SKM-1 (cell line): ENCODE results near the gene MREG.

Source experiments
- DNase-seq: peaks from one replicate; lab custom pipeline; 2025; ENCODE audit not compliant: unreplicated experiment; lab: John Stamatoyannopoulos, UW

Gene MREG

DNA sequence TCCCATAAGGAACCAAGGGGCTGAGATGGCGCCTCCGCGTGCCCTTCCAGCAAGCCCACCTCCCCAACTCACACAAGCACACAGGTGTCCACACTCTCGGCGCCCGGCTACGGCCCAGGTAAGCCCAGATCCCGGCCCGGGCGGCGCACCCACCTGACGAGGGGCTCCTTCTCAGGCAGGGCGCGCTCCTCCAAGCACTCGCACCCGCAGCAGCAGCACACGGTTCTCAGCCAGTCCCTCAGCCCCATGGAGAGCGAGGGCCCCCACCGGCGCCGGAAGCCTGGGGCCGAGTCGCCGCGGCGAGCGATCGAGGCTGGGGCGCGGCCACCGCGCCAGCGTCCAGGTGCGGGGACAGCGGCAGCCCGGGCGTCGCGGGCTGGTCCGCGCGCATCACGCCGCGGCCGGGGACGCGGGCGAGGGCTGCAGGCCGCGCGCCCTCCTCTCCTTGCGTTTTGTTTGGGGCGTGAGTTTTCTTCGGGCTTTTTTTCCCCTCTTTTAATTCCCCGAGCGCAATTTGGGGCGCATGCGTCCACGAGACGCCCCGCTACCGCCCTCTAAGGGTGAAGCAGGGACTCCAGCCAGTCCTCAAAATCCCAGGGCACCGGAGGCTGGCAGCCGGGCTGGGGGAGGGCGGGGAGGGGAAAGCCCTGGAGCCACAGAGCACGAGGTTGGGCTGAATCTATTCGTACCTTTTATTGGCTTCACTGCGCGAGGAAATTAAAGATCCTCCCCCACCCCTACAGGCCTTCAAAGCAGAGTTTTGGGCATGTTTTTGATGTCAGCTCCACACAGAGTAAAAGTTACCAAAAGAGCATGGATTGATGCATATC, at the start of gene MREG:
TSS of gene MREG (minus strand) at position 472 of the 830 bp plus-strand sequence. CDS start at position 248, 224 bp downstream.
- DNase-seq: peak; percentile 81

DNA sequence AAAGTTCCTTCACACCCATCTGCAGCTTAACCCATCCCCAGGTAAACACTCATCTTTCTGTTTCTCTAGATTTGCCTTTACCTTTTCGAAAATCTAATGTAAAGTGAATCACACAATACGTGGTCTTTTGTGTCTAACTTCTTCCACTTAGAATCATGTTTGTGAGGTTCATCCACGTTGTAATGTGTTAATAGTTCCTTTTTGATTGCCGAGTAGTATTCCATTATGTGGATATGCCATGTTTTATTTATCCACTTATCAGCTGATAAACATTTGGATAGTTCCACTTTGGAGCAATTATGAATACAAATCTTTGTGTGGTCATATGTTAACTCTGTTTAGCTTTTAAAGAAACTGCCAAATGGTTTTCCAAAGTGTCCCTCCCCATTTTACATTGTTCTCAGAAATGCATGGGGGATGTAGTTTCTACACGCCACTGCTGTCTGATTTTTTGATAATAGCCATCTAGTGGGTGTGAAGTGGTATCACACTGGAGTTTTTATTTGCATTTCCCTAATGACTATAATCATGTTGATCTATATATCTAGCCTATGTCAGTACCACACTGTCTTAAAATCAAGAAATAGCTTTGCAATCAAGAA, 46.0 kb upstream of the MREG start:
- no peak for DNase-seq

DNA sequence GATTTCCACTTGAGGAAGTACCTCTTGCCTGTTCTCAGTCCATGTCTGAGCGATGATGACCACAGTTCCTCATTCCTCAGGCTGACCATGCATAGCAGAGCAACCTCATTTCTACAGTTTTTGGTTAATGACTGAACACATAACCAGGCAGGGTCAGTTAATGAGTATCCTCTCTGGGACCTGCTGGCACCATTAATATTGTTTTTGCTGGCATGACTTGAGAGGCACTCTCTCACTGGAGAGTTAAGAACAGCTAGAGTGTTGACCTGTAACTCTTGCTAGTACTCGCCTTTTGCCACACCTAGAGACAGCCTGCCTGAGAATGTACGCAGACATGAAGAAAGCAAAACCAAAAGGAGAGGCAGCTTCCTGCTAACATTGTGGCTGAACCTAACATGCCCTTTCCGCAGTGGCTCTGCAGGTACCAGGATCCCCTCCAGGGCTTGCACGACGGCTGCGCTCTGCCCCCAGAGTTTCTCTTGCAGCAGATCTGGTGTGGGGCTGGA, 44.4 kb upstream of the MREG start:
- DNase-seq: peak; percentile 74

GRCh38 chr2:216056739-216057138, 43.4 kb upstream of the MREG start:
- DNase-seq: no peak

DNA sequence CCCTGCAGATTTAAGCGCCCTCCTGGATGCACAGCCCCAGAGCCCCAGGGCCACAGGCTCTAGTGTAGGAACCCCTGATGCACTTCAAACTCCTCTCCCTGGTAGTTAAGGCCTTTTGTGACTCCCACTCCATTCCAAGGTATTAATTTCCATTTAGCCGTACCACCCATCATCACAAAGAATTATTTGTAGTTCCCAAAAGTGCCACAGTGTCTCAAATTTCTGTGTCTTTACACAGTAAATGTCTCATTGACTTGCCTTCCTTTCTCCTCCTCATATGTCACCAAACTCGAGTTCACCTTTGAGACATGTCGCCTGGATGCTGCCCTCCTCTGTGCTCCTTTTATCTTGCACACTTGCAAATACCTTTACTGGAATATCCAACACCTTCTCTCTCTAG, 42.3 kb upstream of the MREG start:
- no peak for DNase-seq

DNA sequence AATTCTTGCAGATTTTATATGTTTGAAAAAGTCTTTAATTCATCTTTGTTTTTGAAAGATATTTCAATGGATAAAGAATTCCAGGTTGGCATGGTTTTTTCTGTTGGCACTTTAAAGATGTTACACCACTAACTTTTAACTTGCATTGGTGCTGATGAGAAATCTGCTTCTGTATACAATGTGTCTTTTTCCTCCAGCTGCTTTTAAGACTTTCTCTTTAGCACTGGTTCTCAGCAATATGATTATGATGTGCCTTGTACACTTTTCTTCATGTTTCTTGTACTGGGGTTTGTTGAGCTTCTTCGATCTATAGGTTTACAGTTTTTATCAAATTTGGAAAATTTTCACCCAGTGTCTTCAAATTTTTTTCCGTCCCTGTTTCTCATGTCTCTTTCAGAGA, 39.1 kb upstream of the MREG start:
- no peak for DNase-seq

DNA sequence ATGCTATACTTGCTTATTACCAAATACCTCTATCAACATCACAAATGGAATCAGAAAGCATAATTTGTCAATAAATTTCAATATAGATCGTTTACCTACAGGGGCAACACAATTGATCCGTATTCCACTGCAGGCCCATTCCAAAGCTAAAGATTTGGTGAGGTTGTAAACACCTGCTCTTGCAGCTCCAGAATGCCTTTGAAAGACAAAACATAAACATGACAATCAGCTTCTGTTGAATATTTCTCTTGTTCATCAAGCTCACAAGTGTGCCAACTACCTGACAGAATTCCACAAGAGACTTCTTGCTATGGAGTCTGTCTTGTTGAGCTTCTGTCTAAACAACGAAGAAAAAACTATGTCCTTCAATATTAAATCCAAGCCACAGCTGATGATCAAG, 38.0 kb upstream of the MREG start:
- no peak for DNase-seq

DNA sequence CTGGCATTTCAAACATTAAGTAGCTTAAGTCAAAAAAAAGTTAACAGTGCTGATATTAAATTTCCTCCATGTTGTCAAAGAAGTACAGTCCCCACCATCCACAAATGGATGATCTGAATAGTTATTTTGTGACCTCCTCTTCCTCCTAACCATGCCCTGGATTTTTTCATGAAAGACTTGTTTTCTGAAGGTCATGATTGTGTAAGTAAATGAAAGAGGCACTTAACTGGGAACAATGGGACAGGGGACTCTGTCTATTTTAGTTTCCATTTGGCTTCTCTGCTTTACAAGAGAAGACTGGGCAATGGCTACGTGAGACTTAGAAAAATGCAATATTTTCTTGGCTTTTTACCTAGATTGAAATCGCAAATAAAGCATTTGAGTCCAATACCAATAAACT, 36.1 kb upstream of the MREG start:
- DNase-seq: no peak

GRCh38 chr2:216047397-216047796, 34.0 kb upstream of the MREG start:
- no peak for DNase-seq

- no peak for DNase-seq
Observed at GRCh38 chr2:216044883-216045486, 31.6 kb upstream of the MREG start.

GRCh38 chr2:216043949-216044348, 30.6 kb upstream of the MREG start:
- DNase-seq: no peak

DNA sequence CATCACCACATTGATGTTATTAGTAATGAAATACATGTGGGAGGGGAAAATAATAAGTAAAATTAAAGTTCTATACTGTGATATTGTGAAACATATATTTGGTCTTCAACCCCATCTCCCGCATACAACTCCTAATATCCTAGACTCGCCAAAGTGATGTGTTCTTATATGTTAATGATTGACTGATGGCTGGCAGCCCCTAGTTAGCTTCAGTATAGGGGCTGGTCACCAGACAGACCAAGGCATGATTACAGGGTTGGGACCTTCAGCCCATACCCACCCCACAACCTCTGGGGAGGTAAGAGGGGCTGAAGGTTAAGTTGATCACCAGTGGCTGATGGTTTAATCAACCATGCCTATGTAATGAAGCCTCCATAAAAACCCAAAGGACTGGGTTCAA, 28.1 kb upstream of the MREG start:
- no peak for DNase-seq

- DNase-seq: no peak
Observed at GRCh38 chr2:216039918-216040317, 26.6 kb upstream of the MREG start.

DNA sequence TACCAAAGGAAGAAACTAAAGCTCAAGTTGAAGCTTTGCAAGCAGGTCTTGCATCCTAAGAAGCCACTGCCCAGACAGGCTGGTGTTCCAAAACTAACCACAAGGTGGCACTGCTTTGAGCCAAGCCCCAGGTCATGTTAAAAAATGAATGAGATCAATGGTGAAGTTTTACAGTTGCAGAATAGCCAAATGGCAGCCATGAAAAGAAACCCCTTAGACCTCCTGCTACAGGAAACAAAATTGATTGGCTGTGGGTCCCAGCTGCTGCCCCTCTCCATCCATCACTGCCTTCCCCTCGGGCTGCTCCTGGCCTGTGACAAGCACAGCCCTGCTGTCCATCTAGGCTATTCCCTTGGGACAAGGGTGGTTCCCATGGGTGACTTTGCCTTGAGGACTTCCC, 20.7 kb upstream of the MREG start:
- no peak for DNase-seq

GRCh38 chr2:216033403-216033802, 20.1 kb upstream of the MREG start:
- no peak for DNase-seq

- no peak for DNase-seq
Observed at GRCh38 chr2:216031960-216032689, 18.8 kb upstream of the MREG start.

- DNase-seq: no peak
Observed at GRCh38 chr2:216030216-216030615, 16.9 kb upstream of the MREG start.

DNA sequence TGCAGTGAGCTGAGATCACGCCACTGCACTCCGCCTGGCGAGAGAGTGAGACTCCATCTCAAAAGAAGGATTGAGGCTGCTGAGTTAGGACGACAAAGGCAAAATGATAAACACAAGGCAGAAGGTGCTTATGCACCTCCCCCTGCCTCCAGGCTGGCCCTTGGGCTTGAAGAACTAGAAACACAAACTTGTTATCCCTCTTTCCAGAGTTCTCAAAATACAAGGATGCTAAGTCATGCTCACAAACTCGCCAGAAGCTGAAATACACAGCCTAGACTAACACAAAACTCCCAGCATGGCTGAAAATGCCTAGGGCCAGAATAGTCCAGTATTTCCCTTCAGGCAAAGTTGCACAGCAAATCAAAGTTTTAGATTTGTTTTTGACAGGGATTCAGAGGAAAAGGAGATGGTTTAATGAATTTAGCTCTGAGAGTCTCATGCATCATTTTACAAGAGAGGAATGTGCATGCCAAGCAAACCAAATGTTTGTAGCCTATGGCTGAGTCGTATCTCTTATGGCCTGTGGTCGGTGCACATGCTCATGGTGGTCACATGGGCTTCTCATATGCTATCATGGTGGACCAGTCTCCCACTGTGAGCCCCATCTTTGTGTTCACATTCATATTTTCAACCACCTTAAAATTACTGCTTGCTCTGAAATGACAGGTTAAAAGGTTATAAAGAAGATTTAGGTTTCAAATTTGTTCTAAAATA, 16.2 kb upstream of the MREG start:
- no peak for DNase-seq

GRCh38 chr2:216024779-216025336, 11.5 kb upstream of the MREG start:
- DNase-seq: no peak

DNA sequence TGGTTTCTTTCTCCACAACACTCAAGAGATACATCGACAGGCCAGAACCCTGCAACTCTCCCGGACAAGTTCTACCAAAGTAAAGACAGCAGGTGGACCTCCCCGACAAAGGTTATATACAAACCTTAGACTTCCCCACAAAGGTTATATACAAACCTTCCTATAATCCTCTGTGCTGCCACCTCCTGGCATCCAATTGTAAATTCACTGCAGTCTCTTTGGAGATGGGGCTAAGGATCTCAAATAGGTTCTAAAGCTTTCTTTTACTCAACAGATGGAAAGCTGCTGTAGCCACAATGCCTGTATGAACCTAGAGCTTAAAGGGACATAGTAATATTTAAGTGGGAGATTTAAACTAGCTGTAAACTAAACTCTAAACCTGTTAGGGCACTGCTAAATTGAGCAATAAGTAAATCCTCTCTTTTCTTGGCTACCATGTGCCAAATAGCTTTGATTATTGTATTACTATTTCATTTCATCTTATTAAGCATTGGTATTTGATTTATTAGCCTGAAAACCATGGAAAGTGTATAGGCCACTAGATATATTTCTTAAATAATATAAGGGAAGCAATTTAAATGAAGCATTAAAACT, 9.8 kb upstream of the MREG start:
- peak; percentile 56 for DNase-seq
